ENCODE measurements around the gene COL23A1.
"Not testable (repeated sequence)": the region's sequence is repeated elsewhere in the genome, so short reads cannot be mapped to it uniquely, and the experiment has no call there.

The COL23A1 gene

DNA sequence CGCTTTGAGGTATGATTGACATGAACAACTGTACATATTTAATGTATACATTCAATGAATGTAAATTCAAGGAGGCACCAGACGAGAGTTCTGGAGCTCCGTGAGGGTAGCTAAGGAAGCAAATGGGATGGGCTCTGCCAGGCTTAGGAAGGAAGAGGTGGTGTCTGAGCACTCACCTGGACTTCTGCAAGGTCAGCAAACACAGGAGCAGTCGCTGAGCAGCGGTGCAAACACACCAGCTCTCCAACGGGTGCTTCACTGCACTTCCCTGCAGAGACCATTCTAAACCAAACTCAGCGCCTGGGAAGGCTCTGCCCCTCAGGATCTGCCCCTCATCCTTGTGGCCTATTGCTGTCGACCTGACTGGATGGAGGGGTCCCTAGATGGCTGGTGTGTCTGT, 101.5 kb downstream of the COL23A1 start:
- no peak for TF ChIP-seq CTCF (conservative IDR thresholded peaks at IDR 0.05; ENCODE audit: low read depth, low read length)
- DNase-seq (ENCODE audit: low read depth): no peak
- H3K4me3 ChIP-seq (ENCODE audit: low read depth, low read length): no peak overlapping the region

- TF ChIP-seq CTCF (conservative IDR thresholded peaks at IDR 0.05; ENCODE audit: low read depth, low read length): no peak
- H3K4me3 ChIP-seq (ENCODE audit: low read depth, low read length): no peak overlapping the region
- no peak for DNase-seq (ENCODE audit: low read depth)
Measured at GRCh38 chr5:178487911-178488600, 102.1 kb downstream of the COL23A1 start.

DNA sequence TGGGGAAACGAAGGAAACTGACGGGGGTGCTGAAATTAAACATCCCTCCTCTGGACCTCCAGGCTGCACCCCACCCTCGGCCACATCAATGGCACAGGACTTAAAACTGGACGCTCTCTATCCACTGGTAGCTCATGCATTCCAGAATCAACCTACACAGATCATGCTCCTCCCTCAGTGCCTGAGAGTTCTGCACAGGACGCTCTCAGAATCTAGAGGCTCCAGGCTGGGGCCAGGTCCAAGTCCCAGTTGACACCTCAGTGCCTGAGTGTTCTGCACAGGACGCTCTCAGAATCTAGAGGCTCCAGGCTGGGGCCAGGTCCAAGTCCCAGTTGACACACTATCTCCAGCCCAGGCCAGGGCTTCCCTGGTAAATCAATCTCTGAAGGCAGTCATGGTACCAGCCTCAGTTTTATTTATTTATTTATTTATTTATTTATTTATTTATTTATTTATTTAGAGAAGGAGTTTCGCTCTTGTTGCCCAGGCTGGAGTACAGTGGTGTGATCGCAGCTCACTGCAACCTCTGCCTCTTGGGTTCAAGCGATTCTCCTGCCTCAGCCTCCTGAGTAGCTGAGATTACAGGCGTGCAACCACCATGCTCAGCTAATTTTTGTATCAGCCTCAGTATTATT, 103.2 kb downstream of the COL23A1 start:
- DNase-seq (ENCODE audit: low read depth); H3K4me3 ChIP-seq (ENCODE audit: low read depth, low read length): not testable (repeated sequence)

GRCh38 chr5:178486239-178486641, 104.0 kb downstream of the COL23A1 start:
- DNase-seq (ENCODE audit: low read depth): no peak
- H3K4me3 ChIP-seq (ENCODE audit: low read depth, low read length): no peak overlapping the region
- no peak for TF ChIP-seq CTCF (conservative IDR thresholded peaks at IDR 0.05; ENCODE audit: low read depth, low read length)

GRCh38 chr5:178483620-178484019, 106.6 kb downstream of the COL23A1 start:
- no peak for DNase-seq (ENCODE audit: low read depth)
- no peak overlapping the region for H3K4me3 ChIP-seq (ENCODE audit: low read depth, low read length)
- TF ChIP-seq CTCF (conservative IDR thresholded peaks at IDR 0.05; ENCODE audit: low read depth, low read length): no peak

- no peak overlapping the region for H3K4me3 ChIP-seq (ENCODE audit: low read depth, low read length)
- DNase-seq (ENCODE audit: low read depth): no peak
- TF ChIP-seq CTCF (conservative IDR thresholded peaks at IDR 0.05; ENCODE audit: low read depth, low read length): no peak
Measured at GRCh38 chr5:178479261-178479660, 110.9 kb downstream of the COL23A1 start.

DNA sequence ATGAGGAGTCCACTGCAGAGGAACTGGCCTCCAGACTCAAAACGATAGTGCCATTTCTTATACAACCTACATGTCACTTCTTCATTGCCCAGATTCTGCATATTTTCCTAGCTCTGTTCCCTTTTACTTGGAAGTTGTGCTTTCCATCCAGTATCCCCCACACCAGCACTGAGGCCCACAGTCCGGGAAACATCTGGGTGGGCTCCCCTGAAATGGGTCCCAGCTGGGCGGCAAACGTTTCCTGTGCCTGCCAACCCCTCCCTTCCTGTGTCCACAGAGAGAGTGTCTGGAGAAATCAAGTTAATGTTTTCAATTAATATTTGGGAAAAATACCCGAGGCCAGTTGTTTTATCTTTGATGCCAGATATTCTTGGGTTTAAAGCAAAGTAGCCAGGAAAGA, 111.8 kb downstream of the COL23A1 start:
- no peak for TF ChIP-seq CTCF (conservative IDR thresholded peaks at IDR 0.05; ENCODE audit: low read depth, low read length)
- no peak for DNase-seq (ENCODE audit: low read depth)
- H3K4me3 ChIP-seq (ENCODE audit: low read depth, low read length): no peak overlapping the region
